ENCODE measurements around the gene RPLP1.

RPLP1 gene

DNA sequence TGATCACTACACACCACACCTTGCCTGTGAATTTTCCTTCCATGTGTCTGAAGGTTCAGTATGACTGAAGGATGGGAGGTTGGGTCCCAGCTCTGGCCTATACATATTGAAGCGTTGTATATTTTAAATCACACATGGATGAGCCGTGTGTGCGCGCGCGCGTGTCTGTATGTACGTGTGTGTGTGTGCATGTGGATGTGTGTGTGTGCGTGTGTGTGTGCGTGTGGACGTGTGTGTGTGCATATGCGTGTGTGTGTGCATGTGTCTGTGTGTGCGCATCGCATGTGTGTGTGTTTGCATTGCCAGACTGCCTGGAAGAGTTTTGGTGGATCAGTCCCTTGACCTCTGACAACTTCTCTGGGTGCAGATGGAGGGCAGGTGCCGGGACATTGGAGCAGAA is 45.7 kb downstream of the RPLP1 start:
- no peak for DNase-seq (ENCODE audit: low read depth)

DNA sequence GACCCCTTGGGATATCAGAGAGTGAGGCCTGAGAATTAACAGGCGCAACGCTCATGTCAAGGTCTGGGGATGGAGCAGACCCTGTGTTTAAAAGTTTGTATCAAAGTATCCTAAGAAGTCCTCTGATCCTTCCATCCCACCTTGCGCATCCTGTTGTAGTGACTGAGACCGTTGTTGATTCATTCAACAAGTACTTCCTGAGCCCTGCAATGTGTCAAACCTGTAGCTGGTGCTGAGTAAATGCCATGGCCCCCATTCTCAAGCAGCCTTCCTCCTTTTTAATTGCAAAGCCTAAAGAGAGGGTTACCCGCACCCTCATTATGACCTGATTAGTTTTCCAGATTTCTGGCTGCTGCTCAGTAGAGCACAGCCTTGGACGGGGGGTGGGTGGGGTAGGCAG is 46.4 kb downstream of the RPLP1 start:
- no peak for DNase-seq (ENCODE audit: low read depth)

DNA sequence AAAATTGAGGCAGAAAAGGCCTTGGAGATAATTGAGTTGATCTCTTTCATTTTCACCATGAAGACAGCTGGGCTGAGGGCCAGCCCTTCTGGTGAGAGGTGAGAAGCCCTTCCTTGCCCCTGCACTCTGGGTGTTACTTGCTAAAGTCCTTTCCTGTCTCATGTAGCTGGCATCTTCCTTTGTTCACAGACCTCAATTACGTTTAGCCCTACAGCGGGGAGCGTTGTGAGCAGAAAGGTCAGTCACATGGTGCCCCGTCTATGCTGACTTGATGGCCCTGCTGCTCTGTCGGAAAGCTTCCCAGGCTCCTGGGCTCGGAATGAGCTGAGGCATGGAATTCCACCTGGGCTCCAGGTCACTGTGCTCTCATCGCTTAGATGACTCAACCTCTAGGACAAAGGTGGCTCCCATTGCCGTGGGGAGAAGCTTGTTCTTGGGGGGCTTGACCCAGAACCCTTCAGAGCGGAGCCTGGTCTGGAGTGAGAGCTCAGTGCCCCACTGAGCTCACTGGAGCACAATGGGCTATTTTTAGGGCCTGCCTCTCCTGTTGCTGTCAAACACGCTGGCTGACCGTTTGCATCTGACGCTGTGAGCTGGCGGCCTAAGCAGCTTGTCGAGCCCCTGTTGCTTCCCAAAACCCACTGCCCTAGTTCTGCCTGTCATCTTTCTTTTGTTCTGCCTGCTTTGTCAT is 47.0 kb downstream of the RPLP1 start:
- no peak for DNase-seq (ENCODE audit: low read depth)

DNA sequence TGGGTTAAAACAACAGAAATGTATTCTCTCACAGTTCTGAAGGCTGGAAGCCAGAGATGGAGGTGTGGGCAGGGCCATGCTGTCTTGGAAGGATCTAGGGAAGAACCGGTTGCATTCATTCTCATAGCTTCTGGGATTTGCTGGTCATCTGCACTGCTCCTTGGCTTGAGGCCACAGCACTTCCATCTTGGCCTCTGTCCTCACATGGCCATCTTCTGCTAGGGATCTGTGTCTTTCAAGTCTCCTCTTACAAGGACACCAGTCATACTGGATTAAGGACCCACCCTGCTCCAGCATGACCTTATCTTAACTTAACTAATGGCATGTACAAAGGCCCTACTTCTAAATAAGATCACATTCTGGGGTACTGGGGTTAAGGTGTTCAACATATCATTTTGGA is 47.7 kb downstream of the RPLP1 start:
- DNase-seq (ENCODE audit: low read depth) = no peak

DNA sequence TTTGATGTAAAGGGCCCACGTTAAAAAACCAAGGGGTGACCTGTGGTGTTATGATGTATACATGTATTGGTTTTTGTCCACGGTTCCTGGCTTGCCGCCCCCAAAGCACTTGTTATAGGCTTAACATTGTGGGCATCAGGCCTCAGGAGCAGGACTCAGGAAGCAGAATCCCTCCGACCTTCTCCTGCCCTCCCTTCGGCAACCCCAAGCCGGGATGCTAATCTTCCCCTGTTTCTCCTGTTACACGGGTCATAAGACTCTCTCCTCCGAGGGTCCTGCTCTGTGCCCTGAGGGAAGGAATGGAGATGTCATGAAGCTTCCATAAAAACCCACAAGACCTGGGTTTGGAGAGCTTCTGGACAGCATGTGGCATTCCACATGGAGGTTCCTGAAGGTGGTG is 48.8 kb downstream of the RPLP1 start:
- no peak for DNase-seq (ENCODE audit: low read depth)

DNA sequence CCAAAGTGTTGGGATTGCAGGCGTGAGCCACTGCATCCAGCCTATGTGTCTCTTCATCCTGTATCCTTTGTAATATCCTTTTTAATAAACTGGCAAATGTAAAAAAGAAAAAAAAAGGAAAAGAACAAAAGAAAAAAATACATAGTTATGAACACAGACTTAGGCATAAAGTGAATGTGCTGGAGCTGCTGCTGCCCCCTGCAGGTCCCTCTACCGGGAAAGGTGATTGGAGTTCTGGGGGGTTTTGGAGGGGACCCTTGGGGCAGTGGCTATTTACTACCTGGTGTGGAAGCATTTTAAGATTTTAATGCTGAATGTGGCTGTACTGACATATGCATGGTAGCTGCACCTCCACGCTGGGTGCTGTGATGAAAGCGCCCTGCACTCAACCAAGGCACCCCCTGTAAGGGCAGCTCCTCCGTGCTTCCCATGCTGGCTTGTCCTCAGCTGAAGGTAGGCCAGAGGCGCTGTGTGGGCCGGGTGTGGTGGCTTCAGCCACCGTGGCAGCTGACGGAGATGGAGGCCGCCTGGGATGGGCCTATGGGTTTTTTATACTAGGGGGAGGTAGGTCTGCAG is 49.9 kb downstream of the RPLP1 start:
- no peak for DNase-seq (ENCODE audit: low read depth)

DNA sequence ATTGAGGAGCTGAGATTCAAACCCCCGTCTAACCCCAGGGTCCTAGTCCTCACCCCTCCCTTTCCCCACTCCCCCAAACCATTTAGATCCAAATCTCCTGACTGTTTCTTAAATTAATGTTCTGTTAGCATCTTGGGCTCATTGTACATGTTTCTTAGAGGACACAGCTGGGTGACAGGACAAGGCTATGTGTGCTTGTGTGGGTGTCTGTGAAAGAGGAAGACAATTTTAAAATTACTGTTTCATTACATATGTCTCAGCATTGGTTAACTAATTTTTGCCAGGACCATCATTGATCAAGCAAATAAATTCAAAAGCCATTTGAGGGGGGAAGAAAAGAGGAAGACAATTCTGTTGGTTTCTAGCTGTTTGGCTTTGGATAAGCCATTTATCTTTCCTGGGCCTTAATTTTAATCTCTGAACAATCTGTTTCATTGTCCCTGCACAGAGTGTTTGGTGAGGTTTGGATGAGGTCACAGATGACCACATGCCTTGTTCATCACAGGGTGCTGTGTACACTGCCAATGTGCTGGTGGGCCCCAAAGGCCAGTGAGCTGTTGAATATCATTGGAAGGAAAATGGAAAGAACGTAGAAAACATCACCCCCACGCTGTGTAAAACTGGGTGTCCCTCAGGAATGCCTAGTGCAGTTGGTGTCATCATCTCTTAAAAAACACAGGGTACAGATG is 51.9 kb downstream of the RPLP1 start:
- no peak for DNase-seq (ENCODE audit: low read depth)

Data from activated T-helper 1 cell treated with Interleukin-2 at 50 U/mL for 16 hours (primary cell).